HCT116 (cell line): ENCODE data around the gene ADGRA1. TPM values are rescaled to one million over a fixed set of nuclear protein-coding genes. Genes with fewer than 3 reads are reported as not detected.

Experiments
- ATAC-seq: fragments of 200-7000 bp; cut with Tn5 transposase; 2 replicates; pipeline ENCODE4 v1.9.1; 2020; ENCODE audit warnings: mild to moderate bottlenecking, moderate library complexity
- BruUV-seq: library from RNA; stranded (reverse); fragments of 400-500 nt; replicated peaks from 2 replicates; lab custom pipeline; 2021; lab: Mats Ljungman, UMichigan
- CTCF ChIA-PET: fragments of 300-600 bp; sonication (Branson Sonifier 250); formaldehyde crosslinking; loops from one replicate; lab custom pipeline; 2021; ENCODE audit warnings: antibody characterized with exemption; lab: Charles Lee
- POLR2A ChIA-PET: fragments of 300-600, 350-600 bp; sonication (Branson Sonifier 250); formaldehyde crosslinking; loops from one replicate; lab custom pipeline; 2021; ENCODE audit warnings: antibody characterized with exemption; lab: Charles Lee
- RAD21 ChIA-PET, 2 experiments: fragments of 300-600 bp; sonication (Branson Sonifier 250); formaldehyde crosslinking; loops; one replicate each; lab custom pipeline; 2023; ENCODE audit warnings: low total read pairs in 2 of 2; ENCODE audit not compliant: uncharacterized antibody in 2 of 2, unreplicated experiment in 2 of 2, low non-redundant PET in 1 of 2; lab: Charles Lee
- DNase-seq: peaks from one replicate; pipeline ENCODE4 v3.0.0-alpha.2; 2010; ENCODE audit warnings: low read depth, low spot score
- H2AFZ ChIP-seq: fragments of 200-600 bp; shearing (Covaris generic), sonication (generic); 2 replicates; pipeline ENCODE4 v1.6.1; 2017; ENCODE audit warnings: low read depth, mixed run types, mixed read lengths, antibody characterized with exemption, low read length; ENCODE audit not compliant: poor library complexity, severe bottlenecking
- H3K27ac ChIP-seq: 2 replicates; pipeline ENCODE4 v1.5.1; 2012; ENCODE audit warnings: low read depth, low read length
- H3K27me3 ChIP-seq: fragments of 200-600 bp; sonication (generic); 2 replicates; pipeline ENCODE4 v1.6.1; 2016; ENCODE audit warnings: mixed run types, low read length, mixed read lengths; ENCODE audit not compliant: insufficient read depth
- H3K36me3 ChIP-seq, 2 experiments: fragments of 200-500 bp in 1 of 2; fragments of 200-600 bp in 1 of 2; sonication (Bioruptor generic) in 1 of 2; sonication (generic) in 1 of 2; 2 replicates each; pipeline versions ENCODE4 v1.5.1 to v1.6.1; 2014 to 2016; ENCODE audit warnings: low read length in 2 of 2, inconsistent platforms in 1 of 2, mixed read lengths in 1 of 2, mixed run types in 1 of 2; ENCODE audit not compliant: insufficient read depth in 2 of 2, control insufficient read depth in 1 of 2
- H3K4me1 ChIP-seq, 2 experiments: fragments of 200-600 bp in 1 of 2; sonication (generic) in 1 of 2; 2 replicates each; pipeline versions ENCODE4 v1.5.1 to v1.6.1; 2012 to 2017; ENCODE audit warnings: low read length in 2 of 2, inconsistent platforms in 1 of 2, mild to moderate bottlenecking in 1 of 2, mixed read lengths in 1 of 2, mixed run types in 1 of 2, moderate library complexity in 1 of 2; ENCODE audit not compliant: insufficient read depth in 2 of 2, control insufficient read depth in 1 of 2
- H3K4me2 ChIP-seq: fragments of 200-600 bp; sonication (generic); 2 replicates; pipeline ENCODE4 v1.6.1; 2017; ENCODE audit warnings: mixed run types, low read length, mixed read lengths
- H3K4me3 ChIP-seq, 2 experiments: fragments of 200-600 bp in 1 of 2; sonication (generic) in 1 of 2; replicated peaks in 1 of 2; 2 replicates each; pipeline ENCODE4 v1.5.1; 2011 to 2016; ENCODE audit warnings: low read length in 2 of 2, control low read depth in 1 of 2, low read depth in 1 of 2, mild to moderate bottlenecking in 1 of 2, mixed read lengths in 1 of 2, mixed run types in 1 of 2
- H3K79me2 ChIP-seq: fragments of 200-600 bp; sonication (generic); 2 replicates; pipeline ENCODE4 v1.6.1; 2017; ENCODE audit warnings: mild to moderate bottlenecking, mixed run types, low read length, moderate library complexity, mixed read lengths; ENCODE audit not compliant: insufficient read depth
- H3K9ac ChIP-seq: fragments of 200-600 bp; sonication (generic); 2 replicates; pipeline ENCODE4 v1.6.1; 2016; ENCODE audit warnings: low read length, mixed read lengths
- H3K9me2 ChIP-seq: fragments of 200-600 bp; sonication (generic), shearing (Covaris generic); 2 replicates; pipeline ENCODE4 v1.6.1; 2017; ENCODE audit warnings: mixed run types, mild to moderate bottlenecking, moderate library complexity; ENCODE audit not compliant: insufficient read depth
- H3K9me3 ChIP-seq, 2 experiments: fragments of 200-500 bp in 1 of 2; fragments of 200-600 bp in 1 of 2; sonication (Bioruptor generic) in 1 of 2; sonication (generic) in 1 of 2; 2 replicates each; pipeline ENCODE4 v1.6.1; 2014 to 2017; ENCODE audit warnings: low read length in 2 of 2, mixed read lengths in 2 of 2, inconsistent platforms in 1 of 2, low read depth in 1 of 2, mild to moderate bottlenecking in 1 of 2, mixed run types in 1 of 2, moderate library complexity in 1 of 2; ENCODE audit not compliant: control insufficient read depth in 1 of 2, insufficient read depth in 1 of 2
- H4K20me1 ChIP-seq: fragments of 200-600 bp; sonication (generic), shearing (Covaris generic); 2 replicates; pipeline ENCODE4 v1.6.1; 2017; ENCODE audit warnings: mixed run types, mild to moderate bottlenecking, moderate library complexity; ENCODE audit not compliant: insufficient read depth
- ATF3 ChIP-seq: IDR thresholded peaks from 2 replicates; pipeline ENCODE4 v1.6.1; 2012
- EGR1 ChIP-seq: IDR thresholded peaks from 2 replicates; pipeline ENCODE4 v1.6.1; 2012; ENCODE audit warnings: low read depth
- ELF1 ChIP-seq: IDR thresholded peaks from 2 replicates; pipeline ENCODE4 v1.6.1; 2012; ENCODE audit warnings: low read depth, borderline replicate concordance
- EZH2 ChIP-seq: fragments of 200-600 bp; sonication (generic); IDR thresholded peaks from 2 replicates; pipeline ENCODE4 v1.6.1; 2017; ENCODE audit warnings: antibody characterized with exemption, mixed run types
- EZH2phosphoT487 ChIP-seq: fragments of 200-600 bp; IDR thresholded peaks from 2 replicates; pipeline ENCODE4 v1.6.1; 2018; ENCODE audit warnings: antibody characterized with exemption, borderline replicate concordance
- FOSL1 ChIP-seq: IDR thresholded peaks from 2 replicates; pipeline ENCODE4 v1.6.1; 2012; ENCODE audit warnings: low read depth
- MAX ChIP-seq: IDR thresholded peaks from 2 replicates; pipeline ENCODE4 v1.6.1; 2012
- RAD21 ChIP-seq: IDR thresholded peaks from 2 replicates; pipeline ENCODE4 v1.6.1; 2012; ENCODE audit warnings: low read depth, mild to moderate bottlenecking
- SRF ChIP-seq: IDR thresholded peaks from 2 replicates; pipeline ENCODE4 v1.6.1; 2012; ENCODE audit warnings: low read depth
- TCF7L2 ChIP-seq: IDR thresholded peaks from 2 replicates; pipeline ENCODE4 v1.7.0; 2011; ENCODE audit warnings: borderline replicate concordance, inconsistent platforms; ENCODE audit not compliant: insufficient read depth, insufficient read length; ENCODE audit errors: extremely low read depth
- YY1 ChIP-seq: IDR thresholded peaks from 2 replicates; pipeline ENCODE4 v1.6.1; 2011; ENCODE audit warnings: low read length, low read depth, moderate library complexity, mild to moderate bottlenecking; ENCODE audit not compliant: insufficient replicate concordance; ENCODE audit errors: extremely low read depth
- ZFX ChIP-seq: fragments of 450-650 bp; IDR thresholded peaks from 2 replicates; pipeline ENCODE4 v1.6.1; 2017
- ZNF274 ChIP-seq: fragments of 200-500 bp; sonication (Bioruptor generic); IDR thresholded peaks from 2 replicates; pipeline ENCODE4 v1.6.1; 2014; ENCODE audit warnings: mild to moderate bottlenecking, low read depth, low read length, inconsistent platforms
- intact Hi-C: fragments of 100-400 bp; cut with micrococcal nuclease; formaldehyde crosslinking; loops from 2 replicates; pipeline ENCODE4 v1.10.0; 2022
- total RNA-seq: library from RNA; stranded (reverse); gene quantifications from one replicate; pipeline ENCODE4 v1.2.1, GENCODE V29; 2021; ENCODE audit not compliant: unreplicated experiment
- TF ChIP-seq, protein P1 (sequence below): IDR thresholded peaks from 2 replicates; pipeline ENCODE4 v1.6.1; 2011; ENCODE audit warnings: mild to moderate bottlenecking, low read length, moderate library complexity; ENCODE audit not compliant: insufficient replicate concordance; ENCODE audit errors: extremely low read depth
- TF ChIP-seq, protein P2 (sequence below): IDR thresholded peaks from 2 replicates; pipeline ENCODE4 v1.6.1; 2012; ENCODE audit warnings: low read depth

ADGRA1 gene
- total RNA-seq, 1 experiment from 2014 or later = not detected

GRCh38 chr10:133096616-133097269, 9.0 kb downstream of the ADGRA1 start (continued):
- TF ChIP-seq, protein P1, sequence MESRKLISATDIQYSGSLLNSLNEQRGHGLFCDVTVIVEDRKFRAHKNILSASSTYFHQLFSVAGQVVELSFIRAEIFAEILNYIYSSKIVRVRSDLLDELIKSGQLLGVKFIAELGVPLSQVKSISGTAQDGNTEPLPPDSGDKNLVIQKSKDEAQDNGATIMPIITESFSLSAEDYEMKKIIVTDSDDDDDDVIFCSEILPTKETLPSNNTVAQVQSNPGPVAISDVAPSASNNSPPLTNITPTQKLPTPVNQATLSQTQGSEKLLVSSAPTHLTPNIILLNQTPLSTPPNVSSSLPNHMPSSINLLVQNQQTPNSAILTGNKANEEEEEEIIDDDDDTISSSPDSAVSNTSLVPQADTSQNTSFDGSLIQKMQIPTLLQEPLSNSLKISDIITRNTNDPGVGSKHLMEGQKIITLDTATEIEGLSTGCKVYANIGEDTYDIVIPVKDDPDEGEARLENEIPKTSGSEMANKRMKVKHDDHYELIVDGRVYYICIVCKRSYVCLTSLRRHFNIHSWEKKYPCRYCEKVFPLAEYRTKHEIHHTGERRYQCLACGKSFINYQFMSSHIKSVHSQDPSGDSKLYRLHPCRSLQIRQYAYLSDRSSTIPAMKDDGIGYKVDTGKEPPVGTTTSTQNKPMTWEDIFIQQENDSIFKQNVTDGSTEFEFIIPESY = no peak

DNA sequence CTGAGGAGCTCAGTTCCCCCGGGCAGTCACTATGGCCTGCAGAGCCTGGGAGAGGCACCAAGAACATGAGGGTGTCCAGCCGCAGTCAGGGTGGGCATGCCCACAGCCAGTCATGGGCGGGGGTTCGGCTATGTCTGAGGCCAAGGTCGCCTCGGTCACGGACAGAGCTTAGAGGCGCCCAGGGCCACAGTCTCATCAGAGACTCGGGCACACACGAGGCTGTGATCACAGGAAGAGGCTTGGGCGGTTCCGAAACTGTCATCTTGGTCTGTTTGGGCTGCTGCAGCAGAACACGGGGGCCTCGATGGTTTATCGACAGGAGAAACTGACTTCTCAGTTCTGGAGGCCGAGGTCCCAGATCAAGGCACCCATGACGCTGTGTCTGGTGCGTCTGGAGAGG, 9.7 kb downstream of the ADGRA1 start:
- no peaks in the 10 kb centered on the region for H3K36me3 ChIP-seq
- no peak overlapping the region for H3K9ac ChIP-seq
- no peak overlapping the region for H3K4me2 ChIP-seq
- H2AFZ ChIP-seq = no peak overlapping the region
- no peaks in the 10 kb centered on the region for H4K20me1 ChIP-seq
- H3K9me3 ChIP-seq = no peaks in the 10 kb centered on the region
- H3K27me3 ChIP-seq = no peaks in the 10 kb centered on the region
- TF ChIP-seq EGR1 = no peak
- no peak for TF ChIP-seq EZH2
- TF ChIP-seq, protein P2, sequence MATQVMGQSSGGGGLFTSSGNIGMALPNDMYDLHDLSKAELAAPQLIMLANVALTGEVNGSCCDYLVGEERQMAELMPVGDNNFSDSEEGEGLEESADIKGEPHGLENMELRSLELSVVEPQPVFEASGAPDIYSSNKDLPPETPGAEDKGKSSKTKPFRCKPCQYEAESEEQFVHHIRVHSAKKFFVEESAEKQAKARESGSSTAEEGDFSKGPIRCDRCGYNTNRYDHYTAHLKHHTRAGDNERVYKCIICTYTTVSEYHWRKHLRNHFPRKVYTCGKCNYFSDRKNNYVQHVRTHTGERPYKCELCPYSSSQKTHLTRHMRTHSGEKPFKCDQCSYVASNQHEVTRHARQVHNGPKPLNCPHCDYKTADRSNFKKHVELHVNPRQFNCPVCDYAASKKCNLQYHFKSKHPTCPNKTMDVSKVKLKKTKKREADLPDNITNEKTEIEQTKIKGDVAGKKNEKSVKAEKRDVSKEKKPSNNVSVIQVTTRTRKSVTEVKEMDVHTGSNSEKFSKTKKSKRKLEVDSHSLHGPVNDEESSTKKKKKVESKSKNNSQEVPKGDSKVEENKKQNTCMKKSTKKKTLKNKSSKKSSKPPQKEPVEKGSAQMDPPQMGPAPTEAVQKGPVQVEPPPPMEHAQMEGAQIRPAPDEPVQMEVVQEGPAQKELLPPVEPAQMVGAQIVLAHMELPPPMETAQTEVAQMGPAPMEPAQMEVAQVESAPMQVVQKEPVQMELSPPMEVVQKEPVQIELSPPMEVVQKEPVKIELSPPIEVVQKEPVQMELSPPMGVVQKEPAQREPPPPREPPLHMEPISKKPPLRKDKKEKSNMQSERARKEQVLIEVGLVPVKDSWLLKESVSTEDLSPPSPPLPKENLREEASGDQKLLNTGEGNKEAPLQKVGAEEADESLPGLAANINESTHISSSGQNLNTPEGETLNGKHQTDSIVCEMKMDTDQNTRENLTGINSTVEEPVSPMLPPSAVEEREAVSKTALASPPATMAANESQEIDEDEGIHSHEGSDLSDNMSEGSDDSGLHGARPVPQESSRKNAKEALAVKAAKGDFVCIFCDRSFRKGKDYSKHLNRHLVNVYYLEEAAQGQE = no peak
- no peak for TF ChIP-seq ZFX
- no peak for TF ChIP-seq EZH2phosphoT487
- no peak for TF ChIP-seq FOSL1
- TF ChIP-seq ZNF274 = no peak
- TF ChIP-seq YY1 = no peak
- TF ChIP-seq RAD21 = no peak
- TF ChIP-seq, protein P1 = no peak
- TF ChIP-seq ELF1 = no peak
- TF ChIP-seq MAX = no peak
- no peak for TF ChIP-seq SRF
- TF ChIP-seq TCF7L2 = no peak
- TF ChIP-seq ATF3 = no peak
- no peak overlapping the region for H3K27ac ChIP-seq
- ChIA-PET RAD21 (no interaction called here), CTCF (no interaction called here), POLR2A (no interaction called here)
- intact Hi-C loops = no loop called here
- BruUV-seq = no TSS peak
- H3K4me1 ChIP-seq = no peaks in the 10 kb centered on the region
- no peaks in the 10 kb centered on the region for H3K79me2 ChIP-seq
- DNase-seq (no peak), ATAC-seq (no peak)
- H3K9me2 ChIP-seq = no peaks in the 10 kb centered on the region
- no peak overlapping the region for H3K4me3 ChIP-seq
